ENCODE data around the gene SAMMSON.

DNA sequence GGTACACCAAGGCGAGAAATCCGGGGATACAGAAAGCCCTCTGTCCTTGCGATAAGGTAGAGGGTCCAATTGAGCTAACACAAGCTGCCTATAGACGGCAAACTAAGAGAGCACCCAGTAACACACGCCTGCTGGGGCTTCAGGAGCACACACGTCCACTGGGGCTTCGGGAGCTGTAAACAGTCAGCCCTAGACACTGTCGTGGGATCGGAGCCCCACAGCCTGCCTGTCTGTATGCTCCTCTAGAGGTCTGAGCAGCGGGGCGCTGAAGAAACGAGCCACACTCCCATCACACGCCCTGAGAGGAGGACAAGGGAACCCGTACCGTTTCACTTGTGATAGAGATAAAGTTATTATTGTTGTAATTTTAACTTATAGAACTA lies 486 bp downstream of the SAMMSON start:
- TF ChIP-seq, protein P1, sequence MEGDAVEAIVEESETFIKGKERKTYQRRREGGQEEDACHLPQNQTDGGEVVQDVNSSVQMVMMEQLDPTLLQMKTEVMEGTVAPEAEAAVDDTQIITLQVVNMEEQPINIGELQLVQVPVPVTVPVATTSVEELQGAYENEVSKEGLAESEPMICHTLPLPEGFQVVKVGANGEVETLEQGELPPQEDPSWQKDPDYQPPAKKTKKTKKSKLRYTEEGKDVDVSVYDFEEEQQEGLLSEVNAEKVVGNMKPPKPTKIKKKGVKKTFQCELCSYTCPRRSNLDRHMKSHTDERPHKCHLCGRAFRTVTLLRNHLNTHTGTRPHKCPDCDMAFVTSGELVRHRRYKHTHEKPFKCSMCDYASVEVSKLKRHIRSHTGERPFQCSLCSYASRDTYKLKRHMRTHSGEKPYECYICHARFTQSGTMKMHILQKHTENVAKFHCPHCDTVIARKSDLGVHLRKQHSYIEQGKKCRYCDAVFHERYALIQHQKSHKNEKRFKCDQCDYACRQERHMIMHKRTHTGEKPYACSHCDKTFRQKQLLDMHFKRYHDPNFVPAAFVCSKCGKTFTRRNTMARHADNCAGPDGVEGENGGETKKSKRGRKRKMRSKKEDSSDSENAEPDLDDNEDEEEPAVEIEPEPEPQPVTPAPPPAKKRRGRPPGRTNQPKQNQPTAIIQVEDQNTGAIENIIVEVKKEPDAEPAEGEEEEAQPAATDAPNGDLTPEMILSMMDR (conservative IDR thresholded peaks at IDR 0.05; ENCODE audit: low read depth in 2 of 2) = no peak
- TF ChIP-seq ZNF114 (CRISPR knock-in tag; IDR thresholded peaks at IDR 0.05) = no peak

Measured in GM23338 (cell line).